GM10847 (cell line): ENCODE measurements around the gene COL20A1.

ENCODE experiments used
- POLR2A ChIP-seq: IDR thresholded peaks from 2 replicates; pipeline ENCODE4 v1.6.1; 2011; ENCODE audit not compliant: insufficient read length; ENCODE audit errors: extremely low read depth

COL20A1 gene

GRCh38 chr20:63369724-63370617 is 77.0 kb downstream of the COL20A1 start:
- TF ChIP-seq POLR2A = no peak

GRCh38 chr20:63370618-63371187 is 77.7 kb downstream of the COL20A1 start:
- TF ChIP-seq POLR2A = no peak

GRCh38 chr20:63371291-63371865 is 78.4 kb downstream of the COL20A1 start:
- TF ChIP-seq POLR2A = no peak

GRCh38 chr20:63372971-63373885 is 80.2 kb downstream of the COL20A1 start:
- TF ChIP-seq POLR2A = no peak

- TF ChIP-seq POLR2A = no peak
Measured at GRCh38 chr20:63373996-63374395, 81.0 kb downstream of the COL20A1 start.

GRCh38 chr20:63374504-63374903 is 81.5 kb downstream of the COL20A1 start:
- TF ChIP-seq POLR2A = no peak

GRCh38 chr20:63375438-63375837 is 82.5 kb downstream of the COL20A1 start:
- TF ChIP-seq POLR2A = no peak

GRCh38 chr20:63376283-63377250 is 83.6 kb downstream of the COL20A1 start:
- TF ChIP-seq POLR2A = no peak

- TF ChIP-seq POLR2A = no peak
Measured at GRCh38 chr20:63377256-63377941, 84.4 kb downstream of the COL20A1 start.

GRCh38 chr20:63377951-63378381 is 85.0 kb downstream of the COL20A1 start:
- TF ChIP-seq POLR2A = no peak

GRCh38 chr20:63378626-63379025 is 85.6 kb downstream of the COL20A1 start:
- TF ChIP-seq POLR2A = no peak

GRCh38 chr20:63379296-63379695 is 86.3 kb downstream of the COL20A1 start:
- TF ChIP-seq POLR2A = no peak

- TF ChIP-seq POLR2A = no peak
Measured at GRCh38 chr20:63380346-63380870, 87.4 kb downstream of the COL20A1 start.

- TF ChIP-seq POLR2A = no peak
Measured at GRCh38 chr20:63381781-63382431, 88.9 kb downstream of the COL20A1 start.
